Kidney (tissue), 14 donors: ENCODE data around the gene CCDC27. TPM values are rescaled to one million over a fixed set of nuclear protein-coding genes. Genes with fewer than 3 reads are reported as not detected.

Experiments used
- DNase-seq, 5 donors: peaks; one replicate each; pipeline ENCODE4 v3.0.0-alpha.2; 2013 to 2020
- FAIRE-seq: peaks from 2 replicates; lab custom pipeline; 2012; peaks lifted over from hg19 to GRCh38; lab: Jason Lieb, UNC
- H3K27ac ChIP-seq, 2 donors: one replicate each; pipeline ENCODE4 v1.7.0; 2013; ENCODE audit warnings: low read depth in 2 of 2, low read length in 2 of 2, inconsistent platforms in 1 of 2
- H3K27me3 ChIP-seq: one replicate; pipeline ENCODE4 v1.7.1; 2013; ENCODE audit warnings: low read length, inconsistent platforms; ENCODE audit not compliant: control insufficient read depth, insufficient read depth
- H3K36me3 ChIP-seq, 3 donors: one replicate each; pipeline versions ENCODE4 v1.7.0 to v1.7.1; 2013; ENCODE audit warnings: low read length in 3 of 3, control low read depth in 1 of 3, inconsistent platforms in 1 of 3; ENCODE audit not compliant: insufficient read depth in 3 of 3, control insufficient read depth in 2 of 3
- H3K4me1 ChIP-seq, 3 donors: one replicate each; pipeline versions ENCODE4 v1.7.0 to v1.7.1; 2013; ENCODE audit warnings: low read length in 3 of 3, inconsistent platforms in 1 of 3, low read depth in 1 of 3; ENCODE audit not compliant: control insufficient read depth in 2 of 3, insufficient read depth in 2 of 3
- H3K4me3 ChIP-seq, 3 donors: one replicate each; pipeline versions ENCODE4 v1.7.0 to v1.8.1; 2013; ENCODE audit warnings: low read length in 3 of 3, control low read depth in 1 of 3, inconsistent platforms in 1 of 3
- H3K9ac ChIP-seq, 3 donors: one replicate each; pipeline versions ENCODE4 v1.7.0 to v1.7.1; 2013; ENCODE audit warnings: low read length in 3 of 3, control low read depth in 1 of 3, inconsistent platforms in 1 of 3
- H3K9me3 ChIP-seq, 3 donors: one replicate each; pipeline versions ENCODE4 v1.7.0 to v1.7.1; 2013; ENCODE audit warnings: low read length in 3 of 3, control low read depth in 1 of 3, inconsistent platforms in 1 of 3; ENCODE audit not compliant: control insufficient read depth in 2 of 3, insufficient read depth in 1 of 3
- CTCF ChIP-seq: IDR thresholded peaks from 3 replicates; pipeline ENCODE4 v1.5.1; 2012; ENCODE audit warnings: mild to moderate bottlenecking, moderate library complexity, borderline replicate concordance; ENCODE audit not compliant: insufficient read depth; ENCODE audit errors: extremely low read depth
- intact Hi-C: fragments of 100-400 bp; cut with DNase I; formaldehyde crosslinking; loops from one replicate; pipeline ENCODE4 v1.11.1; 2022
- polyA plus RNA-seq: library from polyadenylated mRNA; stranded (reverse); fragments of 350-450 nt; fragmentation: Illumina TruSeq; extraction: RNeasy Lipid Tissue Mini Kit (QIAGEN cat#74804); gene quantifications from one replicate; pipeline ENCODE4 v1.2.3, GENCODE V29; 2014; ENCODE audit warnings: low read depth, low replicate concordance; ENCODE audit not compliant: insufficient read depth
- total RNA-seq: library from RNA; stranded (reverse); fragmentation: NEBNext Ultra II Directional; extraction: Animal tissue kit (Norgen Biotek cat#: 25700); gene quantifications from one replicate; pipeline ENCODE4 v1.2.1, GENCODE V29; 2021
- donor health status: control.
- donor health status: control.
- donor health status: control.
- donor health status: control.
- donor health status: control.
- donor health status: DM: yes; HTN: yes; CAD: no.
- donor health status: Normal renal cell carcinoma (clear cell type).

Gene CCDC27
- total and polyA plus RNA-seq, 2 donors from 2014 or later = not detected

- TF ChIP-seq CTCF = no peak
- no peak overlapping the region for H3K4me3 ChIP-seq
- peaks cover 0 to 3% (median 0%) of the 10 kb centered on the region in 3 donors for H3K36me3 ChIP-seq
- intact Hi-C loops = no loop called here
- H3K27me3 ChIP-seq = no peaks in the 10 kb centered on the region
- DNase-seq (peak in 2 of 5 donors; percentile 79 to 81), FAIRE-seq (no peak)
- no peak overlapping the region for H3K9ac ChIP-seq
- peaks cover 0 to 29% (median 12%) of the 10 kb centered on the region in 3 donors for H3K4me1 ChIP-seq
- no peaks in the 10 kb centered on the region for H3K9me3 ChIP-seq
- no peak overlapping the region for H3K27ac ChIP-seq
These were observed 22.2 kb downstream of the CCDC27 start for GRCh38 chr1:3774276-3774945.

- no peak overlapping the region for H3K27ac ChIP-seq
- H3K36me3 ChIP-seq = peaks cover 3 to 8% (median 5%) of the 10 kb centered on the region in 3 donors
- no peaks in the 10 kb centered on the region for H3K27me3 ChIP-seq
- H3K4me3 ChIP-seq = no peak overlapping the region
- intact Hi-C loops = no loop called here
- H3K9me3 ChIP-seq = no peaks in the 10 kb centered on the region
- FAIRE-seq = no peak
- H3K9ac ChIP-seq = no peak overlapping the region
- no peak for DNase-seq
- H3K4me1 ChIP-seq = peaks cover 0 to 29% (median 12%) of the 10 kb centered on the region in 3 donors
- TF ChIP-seq CTCF = no peak
These were observed 22.8 kb downstream of the CCDC27 start for GRCh38 chr1:3774946-3775489.

GRCh38 chr1:3775490-3776230 lies 23.4 kb downstream of the CCDC27 start:
- no peaks in the 10 kb centered on the region for H3K9me3 ChIP-seq
- no peak overlapping the region for H3K4me3 ChIP-seq
- H3K4me1 ChIP-seq = peaks cover 0 to 29% (median 12%) of the 10 kb centered on the region in 3 donors
- peak overlapping the region in 1 of 2 donors; percentile 34 for H3K27ac ChIP-seq
- peaks cover 6 to 12% (median 10%) of the 10 kb centered on the region in 3 donors for H3K36me3 ChIP-seq
- FAIRE-seq = no peak
- no peaks in the 10 kb centered on the region for H3K27me3 ChIP-seq
- no peak overlapping the region for H3K9ac ChIP-seq
- intact Hi-C loops = no loop called here
- DNase-seq = peak; percentile 77 to 89 (median 89)
- peak; percentile 37 for TF ChIP-seq CTCF
